Neural cell (in vitro differentiated cells): ENCODE measurements around the gene AQP5.

Source experiments
- TAF1 ChIP-seq: IDR thresholded peaks from 2 replicates; pipeline ENCODE4 v1.6.1; 2012; ENCODE audit warnings: low read depth
- TF ChIP-seq, protein P1 (sequence below): fragments of 450-650 bp; IDR thresholded peaks from 2 replicates; pipeline ENCODE4 v1.5.1; 2014; ENCODE audit warnings: antibody characterized with exemption, mild to moderate bottlenecking, moderate library complexity; ENCODE audit not compliant: poor library complexity, severe bottlenecking
- TF ChIP-seq, protein P2 (sequence below): IDR thresholded peaks from 2 replicates; pipeline ENCODE4 v1.6.1; 2012; ENCODE audit warnings: borderline replicate concordance

DNA sequence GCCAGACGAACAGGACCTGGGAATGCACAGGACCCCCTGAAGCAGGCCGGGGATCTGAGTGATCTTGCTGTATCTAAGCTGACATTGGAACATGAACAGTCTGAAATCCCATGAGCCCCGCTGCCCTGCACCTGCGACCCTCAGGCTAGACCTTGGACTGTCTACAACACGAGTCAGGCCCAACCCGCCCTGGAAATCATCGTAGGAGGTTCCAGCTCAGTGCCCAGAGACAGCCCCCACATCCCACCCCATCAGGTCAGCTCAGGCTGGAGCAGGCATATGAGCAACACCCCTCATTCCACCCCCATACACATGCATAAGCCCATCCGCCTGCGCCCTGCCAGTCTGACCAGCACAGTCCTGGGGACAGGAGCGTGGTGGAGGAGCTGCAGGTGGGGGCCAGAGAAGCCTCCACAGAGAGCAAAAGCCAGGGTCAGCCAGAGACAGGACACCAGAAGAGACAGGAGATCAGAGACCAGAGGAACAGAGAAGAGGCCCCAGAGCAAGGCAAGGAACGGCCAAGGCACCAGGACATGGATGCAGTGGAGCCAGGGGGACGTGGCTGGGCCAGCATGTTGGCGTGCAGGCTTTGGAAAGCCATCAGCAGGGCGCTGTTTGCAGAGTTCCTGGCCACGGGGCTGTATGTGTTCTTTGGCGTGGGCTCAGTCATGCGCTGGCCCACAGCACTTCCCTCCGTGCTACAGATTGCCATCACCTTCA lies 11.1 kb downstream of the AQP5 start, which contains the start of gene AQP6:
- no peak for TF ChIP-seq TAF1
- TF ChIP-seq, protein P1, sequence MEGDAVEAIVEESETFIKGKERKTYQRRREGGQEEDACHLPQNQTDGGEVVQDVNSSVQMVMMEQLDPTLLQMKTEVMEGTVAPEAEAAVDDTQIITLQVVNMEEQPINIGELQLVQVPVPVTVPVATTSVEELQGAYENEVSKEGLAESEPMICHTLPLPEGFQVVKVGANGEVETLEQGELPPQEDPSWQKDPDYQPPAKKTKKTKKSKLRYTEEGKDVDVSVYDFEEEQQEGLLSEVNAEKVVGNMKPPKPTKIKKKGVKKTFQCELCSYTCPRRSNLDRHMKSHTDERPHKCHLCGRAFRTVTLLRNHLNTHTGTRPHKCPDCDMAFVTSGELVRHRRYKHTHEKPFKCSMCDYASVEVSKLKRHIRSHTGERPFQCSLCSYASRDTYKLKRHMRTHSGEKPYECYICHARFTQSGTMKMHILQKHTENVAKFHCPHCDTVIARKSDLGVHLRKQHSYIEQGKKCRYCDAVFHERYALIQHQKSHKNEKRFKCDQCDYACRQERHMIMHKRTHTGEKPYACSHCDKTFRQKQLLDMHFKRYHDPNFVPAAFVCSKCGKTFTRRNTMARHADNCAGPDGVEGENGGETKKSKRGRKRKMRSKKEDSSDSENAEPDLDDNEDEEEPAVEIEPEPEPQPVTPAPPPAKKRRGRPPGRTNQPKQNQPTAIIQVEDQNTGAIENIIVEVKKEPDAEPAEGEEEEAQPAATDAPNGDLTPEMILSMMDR = no peak
- TF ChIP-seq, protein P2, sequence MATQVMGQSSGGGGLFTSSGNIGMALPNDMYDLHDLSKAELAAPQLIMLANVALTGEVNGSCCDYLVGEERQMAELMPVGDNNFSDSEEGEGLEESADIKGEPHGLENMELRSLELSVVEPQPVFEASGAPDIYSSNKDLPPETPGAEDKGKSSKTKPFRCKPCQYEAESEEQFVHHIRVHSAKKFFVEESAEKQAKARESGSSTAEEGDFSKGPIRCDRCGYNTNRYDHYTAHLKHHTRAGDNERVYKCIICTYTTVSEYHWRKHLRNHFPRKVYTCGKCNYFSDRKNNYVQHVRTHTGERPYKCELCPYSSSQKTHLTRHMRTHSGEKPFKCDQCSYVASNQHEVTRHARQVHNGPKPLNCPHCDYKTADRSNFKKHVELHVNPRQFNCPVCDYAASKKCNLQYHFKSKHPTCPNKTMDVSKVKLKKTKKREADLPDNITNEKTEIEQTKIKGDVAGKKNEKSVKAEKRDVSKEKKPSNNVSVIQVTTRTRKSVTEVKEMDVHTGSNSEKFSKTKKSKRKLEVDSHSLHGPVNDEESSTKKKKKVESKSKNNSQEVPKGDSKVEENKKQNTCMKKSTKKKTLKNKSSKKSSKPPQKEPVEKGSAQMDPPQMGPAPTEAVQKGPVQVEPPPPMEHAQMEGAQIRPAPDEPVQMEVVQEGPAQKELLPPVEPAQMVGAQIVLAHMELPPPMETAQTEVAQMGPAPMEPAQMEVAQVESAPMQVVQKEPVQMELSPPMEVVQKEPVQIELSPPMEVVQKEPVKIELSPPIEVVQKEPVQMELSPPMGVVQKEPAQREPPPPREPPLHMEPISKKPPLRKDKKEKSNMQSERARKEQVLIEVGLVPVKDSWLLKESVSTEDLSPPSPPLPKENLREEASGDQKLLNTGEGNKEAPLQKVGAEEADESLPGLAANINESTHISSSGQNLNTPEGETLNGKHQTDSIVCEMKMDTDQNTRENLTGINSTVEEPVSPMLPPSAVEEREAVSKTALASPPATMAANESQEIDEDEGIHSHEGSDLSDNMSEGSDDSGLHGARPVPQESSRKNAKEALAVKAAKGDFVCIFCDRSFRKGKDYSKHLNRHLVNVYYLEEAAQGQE = no peak
